Right ventricle myocardium superior (tissue), 1 donor: ENCODE data around the gene SLC39A2. TPM values are rescaled to one million over a fixed set of nuclear protein-coding genes. Genes with fewer than 3 reads are reported as not detected.
A peak's percentile ranks its signal among the peaks of the same experiment; 100 is the strongest.
"Not testable (repeated sequence)": the region's sequence is repeated elsewhere in the genome, so short reads cannot be mapped to it uniquely, and the experiment has no call there.

Source experiments
- ATAC-seq: fragments of 200-7000 bp; cut with Tn5 transposase; one replicate; pipeline ENCODE4 v1.9.1; 2020; ENCODE audit warnings: mild to moderate bottlenecking; ENCODE audit not compliant: poor library complexity
- DNase-seq: peaks from one replicate; pipeline ENCODE4 v3.0.0-alpha.2; 2020
- intact Hi-C: fragments of 100-400 bp; cut with DNase I; formaldehyde crosslinking; loops from one replicate; pipeline ENCODE4 v1.11.2; 2022
- microRNA-seq: library from miRNA; unstranded; fragments of <30 nt; microRNA quantifications from one replicate; pipeline ENCODE4 v1.2.0, GENCODE V29; 2020
- total RNA-seq: library from RNA; stranded (reverse); fragmentation: NEBNext Ultra II Directional; extraction: Animal tissue kit (Norgen Biotek cat#: 25700); gene quantifications from one replicate; pipeline ENCODE4 v1.2.1, GENCODE V29; 2021
- donor health status: DM: no; HTN: yes; CAD: no; lungs with severe emphysema.

Gene SLC39A2
- total RNA-seq, 1 donor from 2014 or later = not detected

DNA sequence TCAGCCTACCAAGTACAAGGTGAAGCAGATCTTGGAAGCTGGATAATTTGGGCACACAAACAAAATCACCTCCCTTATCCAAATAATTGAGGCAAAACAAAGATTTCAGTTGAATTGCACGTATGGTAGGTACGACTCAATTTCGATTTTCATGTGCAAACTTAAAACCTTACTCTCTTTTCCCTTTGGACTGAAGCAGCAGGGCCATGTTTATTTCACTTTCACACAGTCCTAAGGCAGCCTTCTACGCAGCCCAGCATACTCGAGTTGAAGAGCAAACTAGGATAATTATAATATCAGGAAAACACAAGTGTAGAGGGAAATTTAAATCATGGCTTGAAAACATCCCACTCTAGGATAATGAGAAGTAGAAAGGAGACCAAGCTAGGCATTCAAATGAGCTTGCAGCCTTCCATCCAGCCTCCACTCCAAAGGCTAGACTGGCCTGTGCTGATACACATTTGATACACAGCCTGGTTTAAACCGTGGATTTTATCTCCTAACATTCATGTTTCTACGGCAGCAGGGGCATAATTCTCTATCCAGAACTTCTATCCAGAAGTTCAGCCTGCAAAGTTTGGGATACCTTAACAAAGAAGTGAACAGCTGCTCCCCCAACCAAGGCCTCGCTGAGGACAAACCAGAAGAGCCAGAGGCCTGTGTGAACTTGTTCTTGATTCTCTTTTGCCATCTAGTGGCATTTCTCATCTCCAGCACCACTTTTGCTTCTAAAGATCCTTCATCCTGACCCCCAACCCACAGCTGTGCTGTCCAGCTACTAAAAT lies 40.7 kb downstream of the SLC39A2 start:
- DNase-seq (peak; percentile 52), ATAC-seq (peak; percentile 81)
- intact Hi-C loops = loop anchor here (2.0 to 10.0 kb wide), 2 partner anchors 25 to 355 kb away; partner anchors contain the start of genes ANG and RNASE4

DNA sequence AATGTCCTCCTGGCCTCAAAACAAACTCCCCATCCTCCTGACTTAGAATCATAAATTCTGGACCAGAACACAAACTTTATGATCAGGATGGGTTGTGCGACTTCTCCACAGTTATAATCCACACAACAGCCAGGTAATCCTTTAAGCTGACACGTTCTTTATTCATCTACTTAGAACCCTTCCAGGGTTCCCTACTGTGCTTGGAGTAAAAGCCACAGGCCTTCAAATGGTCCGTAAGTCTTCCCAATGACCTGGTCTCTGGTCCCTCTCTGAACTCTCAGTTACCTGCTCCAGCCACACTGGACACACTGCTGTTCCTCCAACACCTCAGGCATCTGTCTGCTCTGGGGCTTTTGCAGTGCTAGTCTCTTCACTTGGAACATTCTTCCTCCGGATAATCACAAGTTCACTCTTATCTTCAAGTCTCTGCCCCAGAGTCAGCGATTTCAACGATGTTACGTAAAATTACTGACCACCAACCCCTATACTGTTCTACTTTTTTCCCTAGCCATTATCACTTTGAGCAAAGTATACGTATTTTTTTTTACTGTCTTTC lies 41.4 kb downstream of the SLC39A2 start:
- DNase-seq (no peak), ATAC-seq (no peak)
- intact Hi-C loops = loop anchor here (10.0 kb wide), 1 partner anchor 356 kb away; the partner anchor contains the start of genes ANG and RNASE4

GRCh38 chr14:21040941-21041340 lies 41.8 kb downstream of the SLC39A2 start:
- not testable (repeated sequence) for ATAC-seq, DNase-seq
- intact Hi-C loops = loop anchor here (10.0 kb wide), 1 partner anchor 356 kb away; the partner anchor contains the start of genes ANG and RNASE4

- DNase-seq = no peak
- intact Hi-C loops = loop anchor here (10.0 kb wide), 1 partner anchor 357 kb away; the partner anchor contains the start of genes ANG and RNASE4
- no peak for ATAC-seq
Observed at GRCh38 chr14:21041676-21042433, 42.8 kb downstream of the SLC39A2 start, which contains the start of gene RNASE7. Gene RNASE7, plus strand, starts transcription at chr14:21042362. Its CDS starts 631 bp downstream, at chr14:21042993.

- intact Hi-C loops = loop anchor here (10.0 kb wide), 1 partner anchor 358 kb away; the partner anchor contains the start of genes ANG and RNASE4
- ATAC-seq (peak; percentile 36), DNase-seq (peak; percentile 51)
Observed at GRCh38 chr14:21042918-21043317, 43.8 kb downstream of the SLC39A2 start.

DNA sequence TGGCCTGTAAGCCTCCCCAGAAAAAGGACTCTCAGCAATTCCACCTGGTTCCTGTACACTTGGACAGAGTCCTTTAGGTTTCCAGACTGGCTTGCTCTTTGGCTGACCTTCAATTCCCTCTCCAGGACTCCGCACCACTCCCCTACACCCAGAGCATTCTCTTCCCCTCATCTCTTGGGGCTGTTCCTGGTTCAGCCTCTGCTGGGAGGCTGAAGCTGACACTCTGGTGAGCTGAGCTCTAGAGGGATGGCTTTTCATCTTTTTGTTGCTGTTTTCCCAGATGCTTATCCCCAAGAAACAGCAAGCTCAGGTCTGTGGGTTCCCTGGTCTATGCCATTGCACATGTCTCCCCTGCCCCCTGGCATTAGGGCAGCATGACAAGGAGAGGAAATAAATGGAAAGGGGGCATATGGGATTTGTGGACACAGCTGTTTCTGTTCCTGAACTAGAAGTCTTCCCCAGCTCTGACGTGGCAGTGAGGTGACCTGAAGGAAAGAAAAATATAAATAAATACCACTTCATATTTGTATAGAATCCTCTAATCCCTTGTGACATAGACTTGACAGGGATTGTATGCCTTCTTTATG lies 44.4 kb downstream of the SLC39A2 start:
- DNase-seq (no peak), ATAC-seq (peak; percentile 16)
- intact Hi-C loops = loop anchor here (10.0 kb wide), 1 partner anchor 359 kb away; the partner anchor contains the start of genes ANG and RNASE4

DNA sequence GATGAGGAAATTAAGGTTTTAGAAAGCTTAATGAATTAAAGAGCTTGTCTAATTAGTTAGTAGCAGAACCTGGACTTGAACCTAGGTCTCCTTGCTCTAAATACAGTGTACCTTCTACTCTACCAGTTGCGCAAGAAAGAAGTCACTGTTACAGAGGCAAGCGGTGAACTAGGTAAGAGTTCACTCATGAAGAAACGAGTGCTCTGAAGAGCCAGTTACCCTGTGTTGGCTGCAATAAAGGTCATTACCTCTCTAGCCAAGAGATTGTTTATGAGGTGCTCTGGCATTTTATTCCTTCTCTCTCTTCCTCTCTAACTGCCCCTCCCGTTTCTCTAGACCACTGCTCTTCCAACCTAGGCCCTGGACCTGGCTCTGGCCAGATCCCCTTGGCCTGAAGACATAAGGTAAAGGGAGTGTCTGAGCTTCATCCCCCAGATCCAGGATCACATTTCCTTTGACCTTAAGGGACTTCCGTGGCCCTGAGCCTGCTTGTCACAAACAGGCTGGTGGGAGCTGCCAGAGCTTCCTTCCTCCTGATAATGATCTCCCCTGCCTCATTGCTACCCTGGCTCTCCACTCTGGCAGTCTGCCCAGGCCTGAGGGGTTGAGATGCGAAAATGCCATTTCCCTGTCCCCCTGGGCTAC lies 45.0 kb downstream of the SLC39A2 start:
- DNase-seq (peak; percentile 65), ATAC-seq (peak; percentile 54)
- intact Hi-C loops = loop anchor here (10.0 kb wide), 1 partner anchor 359 kb away; the partner anchor contains the start of genes ANG and RNASE4

DNA sequence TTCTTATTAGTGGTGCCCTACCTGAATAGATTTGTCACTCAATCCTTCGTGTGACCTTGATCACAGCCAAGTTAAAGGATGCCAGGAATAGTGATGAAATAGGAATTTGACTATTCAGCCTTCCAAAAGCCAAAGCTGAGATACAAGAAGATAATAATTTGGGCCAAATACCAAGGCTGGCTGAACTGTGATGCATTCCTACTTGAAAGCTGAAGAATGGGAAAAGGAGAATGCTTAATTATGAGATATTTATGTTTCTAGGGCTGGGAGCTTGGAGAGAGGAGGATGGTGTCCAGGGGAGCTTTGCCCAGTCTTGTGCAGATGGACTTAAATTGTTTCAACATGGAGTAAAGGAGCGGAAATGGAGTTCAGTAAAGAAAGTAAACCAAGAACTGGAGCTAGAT lies 48.3 kb downstream of the SLC39A2 start:
- intact Hi-C loops = loop anchor here (10.0 kb wide), 1 partner anchor 363 kb away; the partner anchor contains the start of genes ANG and RNASE4
- ATAC-seq (no peak), DNase-seq (no peak)

GRCh38 chr14:21048638-21049037 lies 49.5 kb downstream of the SLC39A2 start:
- no peak for DNase-seq
- intact Hi-C loops = loop anchor here (10.0 kb wide), 1 partner anchor 364 kb away; the partner anchor contains the start of genes ANG and RNASE4
- ATAC-seq = peak; percentile 31

DNA sequence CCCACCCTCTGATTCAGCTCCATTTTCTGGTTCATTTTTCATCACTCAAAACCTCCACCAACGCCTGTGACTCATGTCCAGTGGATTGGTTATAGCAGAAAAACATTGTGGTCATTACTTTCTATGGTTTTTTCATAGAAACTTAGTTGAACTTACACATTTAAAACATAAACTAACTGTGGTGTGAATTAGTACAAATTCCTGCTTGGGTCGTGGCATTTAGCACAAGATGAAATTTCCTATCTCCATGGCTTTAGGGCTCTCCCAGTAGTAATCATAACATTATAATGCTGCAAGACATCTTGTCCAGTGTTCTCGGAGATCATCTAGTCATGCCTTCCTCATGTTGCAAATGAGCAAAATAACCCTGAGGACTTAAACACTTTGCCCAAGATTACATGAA lies 50.2 kb downstream of the SLC39A2 start:
- intact Hi-C loops = loop anchor here (10.0 kb wide), 1 partner anchor 364 kb away; the partner anchor contains the start of genes ANG and RNASE4
- DNase-seq (no peak), ATAC-seq (no peak)

- intact Hi-C loops = no loop called here
- DNase-seq = no peak
- ATAC-seq = no peak
Observed at GRCh38 chr14:21050597-21050996, 51.5 kb downstream of the SLC39A2 start.

Small RNA genes lying within 50 kb of the gene (microRNA-seq; reads per million reads assigned to microRNA genes)
- not detected for gene MIR6717

Other genes starting within 250 kb of the SLC39A2 start
- not detected for gene EDDM3B, start 230.9 kb upstream of the SLC39A2 start, total RNA-seq
- gene RNASE6, start 218.0 kb upstream of the SLC39A2 start, total RNA-seq = 6.4 TPM
- gene RNASE1, start 196.4 kb upstream of the SLC39A2 start, total RNA-seq = 317 TPM
- gene RNASE3, start 107.9 kb upstream of the SLC39A2 start, total RNA-seq = not detected
- gene RNASE2, start 43.8 kb upstream of the SLC39A2 start, total RNA-seq = 2.5 TPM
- gene METTL17, start 9.3 kb upstream of the SLC39A2 start, total RNA-seq = 41.7 TPM
- gene NDRG2, start 25.8 kb downstream of the SLC39A2 start, total RNA-seq = 327 TPM
- 0.81 TPM for gene TPPP2, start 30.9 kb downstream of the SLC39A2 start, total RNA-seq
- not detected for gene RNASE13, start 35.5 kb downstream of the SLC39A2 start, total RNA-seq
- gene RNASE7, start 43.1 kb downstream of the SLC39A2 start, total RNA-seq = not detected
- gene RNASE8, start 58.5 kb downstream of the SLC39A2 start, total RNA-seq = not detected
- gene ARHGEF40, start 71.0 kb downstream of the SLC39A2 start, total RNA-seq = 21.2 TPM
- gene ZNF219, start 99.4 kb downstream of the SLC39A2 start, total RNA-seq = 50.0 TPM
- 0.43 TPM for gene TMEM253, start 101.8 kb downstream of the SLC39A2 start, total RNA-seq
- not detected for gene OR5AU1, start 156.8 kb downstream of the SLC39A2 start, total RNA-seq